GM12878 (cell line): Measurements from ENCODE around the gene CALM3. TPM values are rescaled to one million over a fixed set of nuclear protein-coding genes. Genes with fewer than 3 reads are reported as not detected.

Experiments used
- ATAC-seq: fragments of 200-7000 bp; cut with Tn5 transposase; 3 replicates; pipeline ENCODE4 v1.9.1; 2020; ENCODE audit warnings: mild to moderate bottlenecking, moderate library complexity
- BruUV-seq: library from RNA; stranded (reverse); fragments of 400-500 nt; replicated peaks from 2 replicates; lab custom pipeline; 2021; lab: Mats Ljungman, UMichigan
- CTCF ChIA-PET: fragments of 300-600 bp; sonication (Branson Sonifier 250); formaldehyde crosslinking; extraction: SDS; loops from one replicate; lab custom pipeline; 2021; ENCODE audit warnings: inconsistent platforms; lab: Yijun Ruan, JAX
- POLR2A ChIA-PET: fragments of 350-600 bp; formaldehyde crosslinking; extraction: SDS; loops from one replicate; lab custom pipeline; 2021; ENCODE audit warnings: inconsistent platforms; lab: Charles Lee
- RAD21 ChIA-PET: fragments of 300-600 bp; sonication (Branson Sonifier 250); formaldehyde crosslinking; loops from one replicate; lab custom pipeline; 2023; ENCODE audit warnings: antibody characterized with exemption; ENCODE audit not compliant: unreplicated experiment; lab: Charles Lee
- SMC1A ChIA-PET: fragments of 300-600 bp; sonication (Branson Sonifier 250); formaldehyde crosslinking; loops from one replicate; lab custom pipeline; 2023; ENCODE audit not compliant: unreplicated experiment, uncharacterized antibody; lab: Charles Lee
- DNase-seq: peaks from one replicate; pipeline ENCODE4 v3.0.0-alpha.2; 2011; ENCODE audit warnings: low read depth, low spot score
- FAIRE-seq: peaks from 3 replicates; lab custom pipeline; 2011; peaks lifted over from hg19 to GRCh38; lab: Jason Lieb, UNC
- H2AFZ ChIP-seq: 2 replicates; pipeline ENCODE4 v1.6.0; 2011; ENCODE audit warnings: low read depth, low read length, control low read depth; ENCODE audit not compliant: control insufficient read depth
- H3K27ac ChIP-seq: 2 replicates; pipeline ENCODE4 v1.5.1; 2011; ENCODE audit warnings: control low read depth; ENCODE audit not compliant: control insufficient read depth, insufficient read depth
- H3K27me3 ChIP-seq, 2 experiments: replicated peaks in 1 of 2; 2 replicates each; pipeline versions ENCODE4 v1.6.0 to v1.6.1; 2011; ENCODE audit warnings: low read length in 1 of 2; ENCODE audit not compliant: control insufficient read depth in 2 of 2, insufficient read depth in 2 of 2
- H3K36me3 ChIP-seq, 2 experiments: 2 replicates each; pipeline ENCODE4 v1.5.1; 2011; ENCODE audit warnings: low read length in 1 of 2; ENCODE audit not compliant: control insufficient read depth in 2 of 2, insufficient read depth in 2 of 2
- H3K4me1 ChIP-seq: 2 replicates; pipeline ENCODE4 v1.6.1; 2011; ENCODE audit warnings: mild to moderate bottlenecking, low read length, moderate library complexity, mixed read lengths; ENCODE audit not compliant: control insufficient read depth, insufficient read depth
- H3K4me2 ChIP-seq: 2 replicates; pipeline ENCODE4 v1.6.0; 2011; ENCODE audit warnings: control low read depth; ENCODE audit not compliant: control insufficient read depth, insufficient read depth
- H3K4me3 ChIP-seq: fragments of 200-600 bp; sonication (generic); 2 replicates; pipeline ENCODE4 v1.5.1; 2016
- H3K79me2 ChIP-seq: 2 replicates; pipeline ENCODE4 v1.6.0; 2011; ENCODE audit warnings: low read length; ENCODE audit not compliant: control insufficient read depth, insufficient read depth
- H3K9ac ChIP-seq: 2 replicates; pipeline ENCODE4 v1.8.0; 2011; ENCODE audit warnings: low read length, control low read depth, mixed read lengths; ENCODE audit not compliant: control insufficient read depth, insufficient read depth
- H3K9me3 ChIP-seq: replicated peaks from 3 replicates; pipeline ENCODE4 v1.5.1; 2011; ENCODE audit warnings: mild to moderate bottlenecking, low read length; ENCODE audit not compliant: control insufficient read depth, insufficient read depth
- H4K20me1 ChIP-seq: 2 replicates; pipeline ENCODE4 v1.6.0; 2011; ENCODE audit not compliant: control insufficient read depth, insufficient read depth
- CBX3 ChIP-seq: fragments of 200-600 bp; sonication (generic); IDR thresholded peaks from 2 replicates; pipeline ENCODE4 v1.6.1; 2016; ENCODE audit warnings: low read depth, borderline replicate concordance
- E2F4 ChIP-seq: IDR thresholded peaks from 2 replicates; pipeline ENCODE4 v1.6.1; 2012; ENCODE audit warnings: low read depth, low read length, improper control_type of control experiment
- SREBF1 ChIP-seq: IDR thresholded peaks from 2 replicates; pipeline ENCODE4 v1.6.1; 2012; ENCODE audit warnings: mild to moderate bottlenecking, low read length
- TARDBP ChIP-seq: IDR thresholded peaks from 2 replicates; pipeline ENCODE4 v1.6.1; 2016; ENCODE audit warnings: borderline replicate concordance
- WGBS: methylation state at CpG from one replicate; pipeline ENCODE4 v1.1.6; 2016; ENCODE audit warnings: low lambda C conversion rate; ENCODE audit not compliant: insufficient replicate concordance, insufficient coverage; ENCODE audit errors: missing lambda C conversion rate; 5-methylcytosine and 5-hydroxymethylcytosine counted together
- in situ Hi-C: fragments of 300-500 bp; cut with MboI; formaldehyde crosslinking; loops from 9 replicates; pipeline ENCODE4 v1.14.3; 2018; ENCODE audit warnings: mixed read lengths
- intact Hi-C: fragments of 100-400 bp; cut with micrococcal nuclease; formaldehyde crosslinking; loops from one replicate; pipeline ENCODE4 v1.14.2; 2022; ENCODE audit not compliant: unreplicated experiment
- polyA plus RNA-seq, 11 experiments: library from polyadenylated mRNA; depleted of rRNA in 4 of 11; unstranded in 6 of 11; stranded (reverse) in 5 of 11; fragments of >200 nt; fragmentation: Nextera tagmentation in 4 of 11; fragmentation: Illumina TruSeq in 1 of 11; extraction: Ambion mirVana in 4 of 11; extraction: Trizol in 1 of 11; gene quantifications; 1 replicate in 1 of 11; 2 replicates in 10 of 11; pipeline versions ENCODE4 v1.2.1 to v1.2.3, GENCODE V29; 2011 to 2016; ENCODE audit warnings: inconsistent platforms in 2 of 11, missing spikeins in 2 of 11, low read depth in 1 of 11
- total RNA-seq, 4 experiments: library from RNA; depleted of rRNA in 3 of 4; stranded (reverse); fragments of >200 nt in 3 of 4; fragmentation: Illumina TruSeq in 1 of 4; extraction: Trizol in 1 of 4; gene quantifications; 2 replicates each; pipeline versions ENCODE4 v1.2.1 to v1.2.3, GENCODE V29; 2013 to 2021

Gene CALM3
- total and polyA plus RNA-seq, 10 of the 15 experiments (the other 5 are each of a cell fraction or from before 2014, with no cell fraction given): 164 to 849 (median 347) TPM

- no peak for TF ChIP-seq SREBF1
Measured at GRCh38 chr19:46552891-46553290, 48.2 kb upstream of the CALM3 start (continued).

- Histone ChIP-seq H3K27me3 (no peaks in the 10 kb centered on the region), H3K4me2 (no peak overlapping the region), H3K79me2 (no peaks in the 10 kb centered on the region), H3K4me3 (no peak overlapping the region), H3K4me1 (no peaks in the 10 kb centered on the region), H4K20me1 (no peaks in the 10 kb centered on the region), H3K27ac (no peak overlapping the region), H3K36me3 (no peaks in the 10 kb centered on the region), H3K9ac (no peak overlapping the region), H2AFZ (no peak overlapping the region), H3K9me3 (peaks cover 2% of the 10 kb centered on the region; the same call in 2 of the 3 replicates)
- TF ChIP-seq E2F4: no peak
- TF ChIP-seq TARDBP: no peak
- TF ChIP-seq CBX3: no peak
- no peak for DNase-seq
- no peak for ATAC-seq
- no TSS peak for BruUV-seq
- ChIA-PET POLR2A (no interaction called here), RAD21 (interaction anchor here (0.7 kb wide), 1 partner anchor 15 kb away, joined by 3 read pairs; no protein-coding TSS in a partner anchor), SMC1A (interaction anchor here (1.2 kb wide), 1 partner anchor 108 kb away, joined by 3 read pairs; no protein-coding TSS in a partner anchor), CTCF (interaction anchor here (0.6 to 1.5 kb wide), 2 partner anchors 108 to 150 kb away, joined by 3 to 4 read pairs; no protein-coding TSS in a partner anchor)
- 77% methylated on average over 1 of the region's 1 CpG for WGBS
- FAIRE-seq: no peak
- in situ Hi-C loops: no loop called here
- intact Hi-C loops: no loop called here
Measured at GRCh38 chr19:46554161-46554560, 47.0 kb upstream of the CALM3 start.
